HG02973 (cell line): ENCODE measurements around the gene CXorf66.
"Not testable (repeated sequence)": the region's sequence is repeated elsewhere in the genome, so short reads cannot be mapped to it uniquely, and the experiment has no call there.

Experiments used
- ATAC-seq: cut with Tn5 transposase; IDR thresholded peaks from one replicate; pipeline ENCODE4 v1.9.1; 2021; ENCODE audit warnings: moderate library complexity; ENCODE audit not compliant: unreplicated experiment

CXorf66 gene

DNA sequence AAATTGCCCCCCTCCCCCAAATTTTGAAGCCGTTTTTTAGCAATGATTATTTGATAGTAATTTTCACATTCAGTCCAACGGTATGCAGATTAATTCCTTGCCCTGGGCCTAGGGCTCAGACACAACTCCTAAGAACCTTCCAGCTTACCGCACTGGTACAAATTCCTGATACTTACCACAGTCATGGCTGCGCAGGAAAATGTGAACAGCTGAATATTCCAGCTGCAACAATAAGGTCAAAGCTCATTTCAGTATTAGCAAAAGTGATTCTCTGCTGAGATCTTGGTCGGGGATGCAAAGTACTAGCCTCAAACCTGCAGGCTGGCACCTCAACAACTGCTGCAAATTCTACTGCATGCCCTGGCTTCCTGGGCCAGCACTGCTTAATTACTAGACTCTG lies 35.4 kb downstream of the CXorf66 start:
- ATAC-seq: no peak

DNA sequence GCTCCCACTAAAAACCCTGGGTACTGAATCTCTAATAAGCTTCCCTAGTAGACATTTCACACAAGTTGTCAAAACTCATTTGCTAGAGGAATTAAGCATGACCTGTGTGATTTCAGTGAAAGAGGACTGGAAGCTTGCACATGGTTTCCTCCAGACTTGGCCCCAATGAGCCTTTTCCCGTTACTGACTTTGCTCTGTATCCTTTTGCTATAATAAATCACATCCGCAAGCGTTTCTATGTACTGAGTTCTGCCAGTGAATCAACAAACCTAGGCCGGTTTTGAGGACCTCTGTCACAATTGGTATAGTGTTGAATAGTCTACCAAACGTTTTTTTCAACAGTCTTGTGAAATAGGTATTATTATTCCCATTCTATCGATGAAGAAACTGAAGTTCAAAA lies 40.6 kb downstream of the CXorf66 start:
- ATAC-seq: no peak

- ATAC-seq: no peak
Measured at GRCh38 chrX:139924069-139924695, 41.1 kb downstream of the CXorf66 start.

GRCh38 chrX:139921142-139921541 lies 44.2 kb downstream of the CXorf66 start:
- ATAC-seq: not testable (repeated sequence)

DNA sequence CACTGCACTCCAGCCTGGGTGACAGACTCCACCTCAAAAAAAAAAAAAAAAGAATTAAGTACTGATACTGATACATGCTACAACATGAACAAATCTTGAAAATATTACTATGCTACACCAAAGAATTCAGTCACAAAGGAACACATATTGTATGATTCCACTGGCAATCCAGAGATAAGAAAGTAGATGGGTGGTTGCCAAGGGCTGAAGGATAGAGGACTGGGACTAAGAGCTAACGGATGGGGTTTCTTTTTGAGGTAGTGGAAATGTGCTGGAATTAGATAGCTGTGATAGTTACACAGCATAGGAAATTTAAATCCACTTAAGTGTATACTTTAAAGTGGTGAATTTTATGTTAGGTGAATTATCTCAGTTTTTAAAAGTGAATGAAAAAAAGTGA lies 45.0 kb downstream of the CXorf66 start:
- no peak for ATAC-seq

GRCh38 chrX:139914421-139914820 lies 50.9 kb downstream of the CXorf66 start:
- ATAC-seq: no peak

- no peak for ATAC-seq
Measured at GRCh38 chrX:139909712-139910111, 55.6 kb downstream of the CXorf66 start.

GRCh38 chrX:139907078-139907477 lies 58.2 kb downstream of the CXorf66 start:
- ATAC-seq: no peak

GRCh38 chrX:139905743-139906142 lies 59.6 kb downstream of the CXorf66 start:
- no peak for ATAC-seq
